Measurements from ENCODE around the gene DHRS3. TPM values are rescaled to one million over a fixed set of nuclear protein-coding genes. Genes with fewer than 3 reads are reported as not detected.

DHRS3 gene
- total and polyA plus RNA-seq, 10 of the 15 experiments (the other 5 are each of a cell fraction or from before 2014, with no cell fraction given): 0.23 to 29.7 (median 1.2) TPM

DNA sequence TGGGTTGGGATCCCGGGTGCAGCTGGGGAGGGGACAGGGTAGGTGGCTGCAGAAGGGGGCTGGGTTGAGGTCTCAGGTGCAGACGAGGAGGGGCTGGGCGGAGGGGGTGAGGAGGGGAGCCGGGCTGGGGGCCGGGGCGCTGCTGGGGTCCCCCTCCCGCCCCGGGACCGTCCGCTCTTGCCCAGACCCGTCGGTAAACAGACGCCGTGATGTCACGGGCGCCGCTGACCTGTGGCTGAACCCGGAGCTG, 22.3 kb downstream of the DHRS3 start:
- Histone ChIP-seq H3K4me3 (no peak overlapping the region), H3K9ac (ENCODE audit: control insufficient read depth, insufficient read depth, low read length) (no peak overlapping the region), H3K27me3 (replicated peaks in 1 of 2; ENCODE audit: control insufficient read depth in 2 of 2, insufficient read depth in 2 of 2, low read length in 1 of 2) (peaks cover 0 to 4% of the 10 kb centered on the region in 2 experiments; a peak in 3 of 4 replicates), H3K9me3 (replicated peaks; ENCODE audit: control insufficient read depth, insufficient read depth, low read length) (no peaks in the 10 kb centered on the region), H3K36me3 (ENCODE audit: control insufficient read depth in 2 of 2, insufficient read depth in 2 of 2, low read length in 1 of 2) (no peaks in the 10 kb centered on the region), H3K27ac (ENCODE audit: control insufficient read depth, insufficient read depth) (no peak overlapping the region), H2AFZ (ENCODE audit: control insufficient read depth, low read depth, low read length) (no peak overlapping the region), H3K79me2 (ENCODE audit: control insufficient read depth, insufficient read depth, low read length) (no peaks in the 10 kb centered on the region), H4K20me1 (ENCODE audit: control insufficient read depth, insufficient read depth) (0 out of 2 replicates have a peak, but pooled peaks cover 4% of the 10 kb centered on the region), H3K4me2 (ENCODE audit: control insufficient read depth, insufficient read depth) (no peak overlapping the region), H3K4me1 (ENCODE audit: control insufficient read depth, insufficient read depth, low read length) (no peaks in the 10 kb centered on the region)
- intact Hi-C loops (cut with micrococcal nuclease; ENCODE audit: unreplicated experiment) (no loop called here), in situ Hi-C loops (cut with MboI) (no loop called here)
- TF ChIP-seq KAT2A (conservative IDR thresholded peaks at IDR 0.05; ENCODE audit: control insufficient read depth, low read depth, low read length): no peak
- no peak for TF ChIP-seq NBN (IDR thresholded peaks at IDR 0.05)
- TF ChIP-seq RB1 (IDR thresholded peaks at IDR 0.05; ENCODE audit: borderline replicate concordance): no peak
- no peak for TF ChIP-seq STAT3 (IDR thresholded peaks at IDR 0.05; ENCODE audit: low read depth, low read length)
- no peak for TF ChIP-seq PAX5 (IDR thresholded peaks at IDR 0.05; ENCODE audit: borderline replicate concordance, low read depth, low read length)
- TF ChIP-seq ZSCAN29 (IDR thresholded peaks at IDR 0.05): no peak
- TF ChIP-seq, protein P1, sequence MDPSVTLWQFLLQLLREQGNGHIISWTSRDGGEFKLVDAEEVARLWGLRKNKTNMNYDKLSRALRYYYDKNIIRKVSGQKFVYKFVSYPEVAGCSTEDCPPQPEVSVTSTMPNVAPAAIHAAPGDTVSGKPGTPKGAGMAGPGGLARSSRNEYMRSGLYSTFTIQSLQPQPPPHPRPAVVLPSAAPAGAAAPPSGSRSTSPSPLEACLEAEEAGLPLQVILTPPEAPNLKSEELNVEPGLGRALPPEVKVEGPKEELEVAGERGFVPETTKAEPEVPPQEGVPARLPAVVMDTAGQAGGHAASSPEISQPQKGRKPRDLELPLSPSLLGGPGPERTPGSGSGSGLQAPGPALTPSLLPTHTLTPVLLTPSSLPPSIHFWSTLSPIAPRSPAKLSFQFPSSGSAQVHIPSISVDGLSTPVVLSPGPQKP (IDR thresholded peaks at IDR 0.05; ENCODE audit: low read depth, low read length): no peak
- TF ChIP-seq MTA2 (IDR thresholded peaks at IDR 0.05; ENCODE audit: low read depth): no peak
- TF ChIP-seq SMAD1 (IDR thresholded peaks at IDR 0.05; ENCODE audit: low read depth, partially characterized antibody): no peak
- no peak for TF ChIP-seq RCOR1 (conservative IDR thresholded peaks at IDR 0.05; ENCODE audit: low read depth, low read length)
- TF ChIP-seq KLF5 (IDR thresholded peaks at IDR 0.05; ENCODE audit: partially characterized antibody): no peak
- TF ChIP-seq NRF1 (conservative IDR thresholded peaks at IDR 0.05; ENCODE audit: low read depth, low read length): no peak
- no peak for TF ChIP-seq CHD4 (IDR thresholded peaks at IDR 0.05)
- TF ChIP-seq ATF2 (IDR thresholded peaks at IDR 0.05; ENCODE audit: low read length): no peak
- WGBS (ENCODE audit: insufficient coverage, insufficient replicate concordance, low lambda C conversion rate, missing lambda C conversion rate): 0% methylated on average over 14 of the region's 18 CpGs
- ChIA-PET SMC1A (ENCODE audit: uncharacterized antibody, unreplicated experiment) (interaction anchor here (5.5 kb wide), 1 partner anchor 21 kb away, joined by 21 read pairs; the partner anchor contains the start of gene DHRS3), POLR2A (interaction anchor here (1.3 kb wide), 1 partner anchor 19 kb away, joined by 3 read pairs; no protein-coding TSS in a partner anchor), CTCF (no interaction called here), RAD21 (ENCODE audit: unreplicated experiment) (interaction anchor here (0.8 to 2.4 kb wide), 4 partner anchors 9 to 146 kb away, joined by 3 to 17 read pairs (median 4); partner anchors contain the start of gene DHRS3)
- DNase-seq (ENCODE audit: low read depth, low spot score) (no peak), FAIRE-seq (no peak), ATAC-seq (peak; percentile 15; the same call in 1 of the 3 replicates)
- no TSS peak for BruUV-seq (replicated peaks)
